Left forelimb (tissue), 1 donor: ENCODE data around the gene BCAR3.
A peak's percentile ranks its signal among the peaks of the same experiment; 100 is the strongest.

Source experiments
- DNase-seq: peaks from one replicate; pipeline ENCODE4 v3.0.0-alpha.2; 2018; ENCODE audit warnings: low spot score

BCAR3 gene

GRCh38 chr1:93681101-93681988, at the start of gene BCAR3:
BCAR3 (minus strand) TSS chr1:93681837; CDS start chr1:93674930, 6,907 bp downstream.
- DNase-seq = peak; percentile 81

- no peak for DNase-seq
These were observed 49.0 kb upstream of the BCAR3 start for GRCh38 chr1:93730621-93731020.

- no peak for DNase-seq
These were observed 48.3 kb upstream of the BCAR3 start for GRCh38 chr1:93729906-93730305.

GRCh38 chr1:93729502-93729901, 47.9 kb upstream of the BCAR3 start:
- no peak for DNase-seq

- DNase-seq = no peak
These were observed 47.0 kb upstream of the BCAR3 start for GRCh38 chr1:93728480-93729131.

GRCh38 chr1:93723733-93724270, 42.2 kb upstream of the BCAR3 start:
- DNase-seq = no peak

- no peak for DNase-seq
These were observed 41.5 kb upstream of the BCAR3 start for GRCh38 chr1:93723110-93723509.

- DNase-seq = no peak
These were observed 40.7 kb upstream of the BCAR3 start for GRCh38 chr1:93722081-93723031.

GRCh38 chr1:93720956-93721626, 39.5 kb upstream of the BCAR3 start:
- DNase-seq = no peak

- no peak for DNase-seq
These were observed 36.0 kb upstream of the BCAR3 start for GRCh38 chr1:93717640-93718039.

- DNase-seq = no peak
These were observed 35.3 kb upstream of the BCAR3 start for GRCh38 chr1:93716941-93717368.

- DNase-seq = no peak
These were observed 34.5 kb upstream of the BCAR3 start for GRCh38 chr1:93716163-93716562.

- no peak for DNase-seq
These were observed 34.0 kb upstream of the BCAR3 start for GRCh38 chr1:93715529-93716126.

GRCh38 chr1:93714356-93714755, 32.7 kb upstream of the BCAR3 start:
- no peak for DNase-seq

GRCh38 chr1:93713341-93713740, 31.7 kb upstream of the BCAR3 start:
- DNase-seq = no peak

GRCh38 chr1:93712741-93713140, 31.1 kb upstream of the BCAR3 start:
- no peak for DNase-seq

GRCh38 chr1:93710499-93711453, 29.1 kb upstream of the BCAR3 start:
- no peak for DNase-seq

- no peak for DNase-seq
These were observed 27.3 kb upstream of the BCAR3 start for GRCh38 chr1:93708734-93709481.

GRCh38 chr1:93707956-93708355, 26.3 kb upstream of the BCAR3 start:
- DNase-seq = peak; percentile 9
